ENCODE data around the gene COPG1.

Gene COPG1

DNA sequence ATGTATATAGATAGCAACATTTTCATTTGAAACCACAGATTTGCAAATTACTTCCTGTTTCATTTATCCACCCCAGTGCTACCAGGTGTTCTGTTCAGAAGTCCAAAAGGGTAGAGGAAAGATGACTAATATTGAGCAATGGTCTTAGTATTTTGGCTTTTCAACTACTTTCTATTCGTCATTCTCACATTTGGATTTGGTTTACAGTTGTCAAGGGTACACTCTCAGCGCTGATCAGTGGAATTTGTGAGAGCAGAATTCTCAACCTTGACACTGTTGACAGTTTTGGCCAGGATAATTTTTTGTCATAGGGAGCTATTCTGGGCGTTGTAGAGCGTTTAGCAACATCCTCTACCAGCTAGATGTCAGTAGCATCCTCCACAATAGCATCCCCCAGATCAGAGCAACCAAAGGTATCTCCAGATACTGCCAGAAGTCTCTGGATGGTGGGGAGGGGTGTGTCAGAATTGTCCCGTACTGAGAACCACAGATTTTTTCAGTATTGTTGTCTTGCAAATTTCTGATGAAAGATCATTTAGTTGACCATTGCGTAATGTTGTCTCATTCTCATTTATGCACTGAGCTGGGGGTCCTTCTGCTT lies 33.4 kb downstream of the COPG1 start:
- DNase-seq: no peak

DNA sequence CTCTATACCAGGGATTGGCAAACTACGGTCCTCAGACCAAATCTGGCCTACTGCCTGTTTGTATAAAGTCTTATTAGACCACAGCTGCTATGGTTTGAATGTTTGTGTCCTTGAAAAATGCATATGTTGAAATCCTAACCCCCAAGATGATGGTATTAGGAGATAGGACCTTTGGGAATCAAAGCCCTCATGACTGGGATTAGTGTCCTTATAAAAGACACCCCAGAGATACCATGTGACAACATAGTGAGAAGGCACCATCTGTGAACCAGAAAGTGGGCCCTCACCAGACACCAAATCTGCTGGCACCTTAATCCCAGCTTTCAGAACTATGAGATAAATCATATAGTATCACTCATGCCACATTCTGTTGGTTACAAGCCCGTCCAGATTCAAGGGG lies 36.7 kb downstream of the COPG1 start:
- no peak for DNase-seq

DNA sequence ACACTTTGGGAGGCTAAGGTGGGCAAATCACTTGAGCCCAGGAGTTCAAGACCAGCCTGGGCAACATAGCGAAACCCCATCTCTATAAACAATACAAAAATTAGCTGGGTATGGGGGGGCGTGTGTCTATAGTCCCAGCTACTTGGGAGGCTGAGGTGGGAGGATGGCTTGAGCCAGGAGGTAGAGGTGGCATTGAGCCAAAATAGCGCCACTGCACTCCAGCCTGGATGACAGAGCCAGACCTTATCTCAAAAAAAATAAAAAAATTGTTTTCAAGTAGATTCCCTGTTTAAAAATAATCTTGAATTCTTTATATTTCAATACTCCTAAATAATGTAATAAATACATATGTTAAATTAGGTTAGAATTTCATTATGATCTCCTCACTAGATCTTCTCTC lies 39.0 kb downstream of the COPG1 start:
- DNase-seq: no peak

DNA sequence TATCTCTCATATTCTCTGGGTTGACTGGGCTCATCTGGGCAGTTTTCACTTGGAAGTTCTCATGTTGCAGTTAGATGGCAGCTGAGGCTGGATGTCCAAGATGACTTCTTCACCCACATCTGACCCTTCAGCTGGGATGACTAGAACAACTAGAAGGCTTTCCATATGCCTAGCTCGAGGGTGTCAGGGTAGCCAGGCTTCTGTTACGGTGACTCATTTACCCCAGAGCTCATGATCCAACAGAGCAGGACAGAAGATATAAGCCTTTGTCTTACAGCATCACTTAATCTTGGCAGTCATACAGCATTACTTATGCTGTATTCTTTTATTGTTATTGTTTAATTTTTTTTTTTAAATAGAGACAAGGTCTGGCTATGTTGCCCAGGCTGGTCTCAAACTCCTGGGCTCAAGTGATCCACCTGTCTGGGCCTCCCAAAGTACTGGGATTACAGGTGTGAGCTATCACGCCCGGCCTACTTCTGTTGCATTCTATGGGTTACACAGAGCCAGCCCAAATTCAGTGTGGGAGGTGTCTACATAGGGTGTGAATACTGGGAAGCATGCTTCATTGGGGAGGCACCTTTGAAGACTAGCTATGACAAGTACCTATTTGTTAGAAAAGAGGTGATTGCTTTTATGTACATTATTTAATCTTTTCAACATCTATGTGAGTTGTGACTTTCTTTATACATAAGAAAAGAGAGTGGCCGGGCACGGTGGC lies 40.0 kb downstream of the COPG1 start:
- no peak for DNase-seq

DNA sequence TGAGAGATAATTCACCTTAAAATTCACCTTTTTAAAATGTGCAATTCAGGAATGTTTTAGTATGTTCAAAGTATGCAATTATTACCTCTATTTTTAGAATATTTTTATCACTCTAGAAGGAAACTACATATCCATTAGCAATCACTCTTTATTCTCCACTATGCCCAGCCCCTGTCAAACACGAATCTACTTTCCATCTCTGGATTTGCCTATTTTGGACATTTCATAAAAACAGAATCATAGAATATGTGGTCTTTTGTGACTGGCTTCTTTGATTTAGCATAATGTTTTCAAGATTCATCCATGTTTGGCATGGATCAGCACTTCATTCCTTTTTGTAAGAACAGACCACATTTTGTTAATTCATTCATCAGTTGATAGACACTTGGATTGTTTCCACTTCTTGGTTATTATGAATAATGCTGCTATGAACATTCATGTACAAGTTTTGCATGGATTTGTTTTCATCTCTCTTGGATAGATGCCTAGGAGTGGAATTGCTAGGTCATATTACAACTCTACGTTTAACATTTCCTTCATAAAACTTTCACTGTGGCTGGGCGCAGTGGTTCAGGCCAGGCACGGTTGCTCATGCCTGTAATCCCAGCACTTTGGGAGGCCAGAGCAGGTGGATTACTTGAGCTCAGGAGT lies 42.0 kb downstream of the COPG1 start:
- DNase-seq: no peak

DNA sequence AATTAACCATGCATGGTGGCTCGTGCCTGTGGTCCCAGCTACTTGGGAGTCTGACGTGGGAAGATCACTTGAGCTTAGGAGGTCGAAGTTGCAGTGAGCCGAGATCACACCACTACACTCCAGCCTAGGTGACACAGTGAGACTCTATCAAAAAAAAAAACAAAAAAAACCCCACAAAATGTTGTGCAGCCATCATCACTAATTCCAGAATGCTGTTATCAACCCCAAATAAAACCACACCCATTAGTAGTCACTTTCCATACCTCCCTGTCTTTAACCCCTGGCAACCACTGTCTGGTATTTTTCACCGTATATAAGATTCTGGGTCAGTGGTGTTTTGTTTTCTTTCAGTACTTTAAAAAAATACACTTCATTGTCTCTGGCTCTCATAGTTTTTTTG lies 45.9 kb downstream of the COPG1 start:
- no peak for DNase-seq

DNA sequence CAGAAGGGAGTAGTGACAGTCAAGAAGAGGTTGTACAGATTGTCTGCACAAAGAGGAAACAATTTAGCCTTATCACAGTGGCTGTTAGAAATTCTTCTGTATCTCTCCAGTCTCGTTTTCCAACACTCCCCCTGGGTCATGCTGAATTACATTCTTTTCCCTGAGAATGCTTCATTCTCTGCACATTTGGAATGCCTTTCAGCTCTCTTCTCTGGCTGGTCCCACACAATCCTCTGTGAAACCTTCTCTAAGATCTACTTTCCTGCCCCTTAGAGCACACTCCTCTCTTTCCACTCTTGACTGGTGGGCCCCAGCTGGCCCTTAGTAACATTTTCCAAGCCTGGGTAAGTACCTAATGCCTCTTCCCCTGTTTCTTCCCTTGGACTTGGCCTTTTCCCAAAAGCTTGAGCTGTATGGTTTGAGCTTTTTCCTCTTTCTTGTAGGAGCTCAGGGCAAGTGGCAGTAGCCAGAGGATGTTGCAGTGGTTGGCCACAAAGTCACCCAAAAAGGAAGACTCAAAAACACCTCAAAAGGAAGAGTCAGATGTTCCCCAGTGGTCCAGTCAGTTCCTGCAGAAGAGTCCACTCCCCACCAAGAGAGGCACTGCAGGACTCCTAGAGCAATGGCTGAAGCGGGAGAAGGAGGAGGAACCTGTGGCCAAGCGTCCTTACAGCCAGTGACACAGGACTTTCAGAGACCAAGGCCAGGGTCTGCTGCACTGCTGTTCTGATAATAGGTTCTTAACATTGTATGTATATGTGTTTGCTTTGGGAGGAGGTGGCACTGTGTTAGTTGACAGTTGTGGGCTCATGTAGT lies 54.9 kb downstream of the COPG1 start:
- no peak for DNase-seq

DNA sequence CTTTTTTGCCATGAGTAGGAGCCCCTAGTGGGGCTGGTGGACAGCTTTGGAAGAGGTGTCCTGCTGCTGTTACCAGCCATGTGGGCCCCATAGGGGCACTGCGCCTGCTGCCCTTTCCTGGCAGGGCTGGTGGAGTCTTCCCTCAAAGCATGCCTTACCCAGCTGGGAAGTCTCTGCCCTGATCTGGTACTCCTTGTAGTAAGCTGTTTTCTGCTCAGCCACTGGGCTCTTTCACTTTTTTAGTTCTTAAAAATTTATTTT lies 55.5 kb downstream of the COPG1 start:
- DNase-seq: no peak

DNA sequence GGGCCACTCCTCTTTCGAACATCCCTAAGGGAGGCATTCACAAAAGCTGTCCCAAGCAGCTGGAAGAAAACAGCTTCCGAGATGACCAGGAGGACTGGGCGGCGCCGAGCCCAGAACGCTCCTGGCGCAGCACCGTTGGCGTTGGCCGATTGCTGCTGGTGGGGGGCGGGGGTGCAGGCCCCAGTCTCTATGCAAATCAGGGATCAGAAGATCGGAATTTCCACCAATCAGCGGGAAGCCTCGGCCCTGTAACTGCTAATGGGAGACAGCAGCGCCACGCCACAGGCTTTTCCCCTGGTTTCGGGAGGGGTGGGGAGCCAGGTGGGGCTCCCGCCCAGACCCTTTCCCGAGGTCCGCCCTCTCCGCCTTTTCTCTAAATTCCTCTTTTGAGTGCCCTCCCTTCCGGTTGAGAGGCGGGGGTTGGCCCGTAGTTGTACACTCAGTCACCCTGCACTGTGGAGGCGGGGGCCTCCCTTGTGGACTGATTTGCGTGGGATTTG lies 56.2 kb downstream of the COPG1 start:
- peak; percentile 14 for DNase-seq

DNA sequence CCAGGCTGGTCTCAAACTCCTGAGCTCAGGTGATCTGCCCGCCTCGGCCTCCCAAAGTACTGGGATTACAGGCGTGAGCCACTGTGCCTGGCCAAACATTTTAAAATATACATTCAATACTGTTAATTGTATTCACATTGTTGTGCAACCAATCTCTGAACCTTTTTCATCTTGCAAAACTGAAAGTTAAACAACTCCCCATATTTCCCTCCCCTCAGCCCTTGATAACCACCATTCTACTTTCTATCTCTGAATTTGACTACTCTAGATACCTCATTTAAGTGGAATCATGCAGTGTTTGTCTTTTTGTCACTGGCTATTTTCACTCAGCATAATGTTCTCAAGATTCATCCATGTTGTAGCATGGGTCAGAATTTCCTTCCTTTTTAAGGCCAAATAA lies 59.2 kb downstream of the COPG1 start:
- no peak for DNase-seq

DNA sequence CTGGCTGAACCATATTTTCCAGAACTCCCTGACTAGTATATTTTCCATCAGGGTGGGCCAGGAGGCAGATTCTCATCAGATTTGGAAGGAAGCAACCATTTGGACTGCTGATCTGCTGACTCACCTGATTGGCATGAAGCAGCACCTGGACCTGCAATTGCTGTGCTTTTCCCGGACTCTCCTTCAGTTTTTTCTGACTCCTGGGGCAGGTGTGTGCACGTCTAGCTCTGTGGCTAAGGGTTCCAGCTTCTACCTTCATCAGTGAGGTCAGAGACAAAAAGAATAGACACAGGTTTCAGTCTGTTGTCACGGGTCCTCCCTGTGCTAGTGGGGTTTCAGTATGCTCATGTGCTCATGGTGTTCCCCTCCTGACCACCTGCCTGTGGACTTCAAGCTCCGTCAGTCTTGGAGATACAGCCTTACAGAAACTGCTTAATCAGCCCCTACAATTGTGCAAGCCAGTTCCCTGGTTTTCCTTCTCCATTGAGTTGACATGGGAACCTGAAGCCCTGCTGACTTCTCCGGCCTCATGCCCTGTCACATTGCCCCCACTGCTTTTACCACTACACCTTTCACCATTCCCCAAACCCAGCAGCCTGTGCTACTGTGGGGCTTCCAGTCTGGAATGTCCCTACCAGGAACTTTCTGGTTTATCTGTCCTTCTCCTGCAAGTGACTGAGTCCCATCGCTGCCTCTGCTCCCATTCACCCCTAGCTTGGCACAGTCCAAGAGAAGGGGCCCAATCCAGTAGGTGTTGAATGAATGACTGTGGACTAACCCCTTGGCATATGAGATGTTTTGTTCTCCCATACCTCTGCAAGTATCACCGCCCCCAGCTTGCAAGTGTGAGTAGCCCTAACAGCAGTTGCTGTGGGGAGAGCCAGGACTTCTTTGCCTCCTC lies 61.0 kb downstream of the COPG1 start:
- DNase-seq: no peak

DNA sequence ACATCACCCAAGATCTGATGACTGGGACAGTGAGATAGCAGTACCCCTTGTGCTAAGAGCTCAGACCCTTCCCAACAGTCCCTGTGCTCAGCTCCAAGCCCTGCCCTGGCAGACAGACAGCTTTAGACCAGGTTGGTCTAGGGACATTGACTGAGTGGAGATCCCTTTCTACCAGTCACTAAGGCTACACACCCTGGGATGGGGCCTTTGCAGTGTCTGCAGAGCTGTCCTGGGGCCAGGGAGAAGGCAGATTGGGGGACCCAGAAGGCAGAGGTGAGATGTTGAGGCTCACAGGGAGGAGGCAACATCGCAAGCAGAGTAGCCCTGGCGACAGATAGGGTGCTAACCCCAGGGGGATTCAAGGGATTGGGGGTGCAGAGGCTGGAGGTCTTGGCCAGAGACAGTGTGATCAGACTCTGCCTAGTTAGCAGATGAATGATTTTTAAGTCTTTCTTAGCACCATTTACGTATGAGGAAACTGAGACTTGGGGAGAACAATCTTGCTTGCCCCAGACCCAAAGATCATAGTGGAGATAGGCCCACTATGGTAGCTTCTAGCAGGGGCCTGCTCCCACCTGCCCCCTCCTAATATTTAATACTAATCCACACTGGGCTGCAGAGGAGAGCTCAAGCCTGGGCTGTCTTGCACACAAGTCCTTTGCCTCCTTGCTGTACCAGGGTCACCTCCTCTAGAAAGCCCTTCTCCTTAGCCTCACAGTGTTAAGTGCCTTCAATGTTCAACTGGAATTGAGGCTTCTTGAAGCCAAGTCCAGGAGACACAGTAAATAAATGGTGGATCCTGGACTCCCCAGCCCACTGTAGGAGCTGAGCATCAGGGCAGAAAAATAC lies 61.9 kb downstream of the COPG1 start:
- DNase-seq: no peak

DNA sequence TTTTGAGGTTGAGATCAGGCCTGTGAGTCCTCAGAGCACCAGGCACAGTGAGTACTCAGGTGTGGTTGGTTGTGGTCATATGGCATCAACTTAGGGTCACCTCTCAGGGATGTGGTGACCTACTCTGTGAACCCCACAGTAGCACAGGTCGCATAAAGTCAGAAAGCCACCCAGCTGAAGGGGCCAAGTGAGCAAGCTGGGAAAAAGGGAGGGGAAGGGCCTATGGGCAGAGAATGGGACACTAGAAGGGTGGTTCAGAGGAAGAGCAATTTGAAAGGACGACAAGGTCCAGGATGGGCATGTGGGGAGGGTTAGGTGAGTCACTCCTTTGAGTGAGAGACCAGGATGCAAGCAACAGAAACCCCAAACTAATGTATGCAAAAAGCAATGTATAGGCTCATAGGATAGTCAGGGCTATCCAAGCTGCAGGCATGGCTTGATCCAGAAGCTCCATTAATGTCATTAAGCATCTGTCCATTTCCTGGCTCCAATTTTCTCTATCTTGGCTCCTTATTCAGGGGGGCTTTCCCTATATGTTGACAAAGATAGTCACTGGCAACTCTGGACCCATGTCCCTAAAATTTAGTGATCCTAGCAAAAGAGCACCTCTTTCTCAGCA lies 62.7 kb downstream of the COPG1 start:
- DNase-seq: no peak

DNA sequence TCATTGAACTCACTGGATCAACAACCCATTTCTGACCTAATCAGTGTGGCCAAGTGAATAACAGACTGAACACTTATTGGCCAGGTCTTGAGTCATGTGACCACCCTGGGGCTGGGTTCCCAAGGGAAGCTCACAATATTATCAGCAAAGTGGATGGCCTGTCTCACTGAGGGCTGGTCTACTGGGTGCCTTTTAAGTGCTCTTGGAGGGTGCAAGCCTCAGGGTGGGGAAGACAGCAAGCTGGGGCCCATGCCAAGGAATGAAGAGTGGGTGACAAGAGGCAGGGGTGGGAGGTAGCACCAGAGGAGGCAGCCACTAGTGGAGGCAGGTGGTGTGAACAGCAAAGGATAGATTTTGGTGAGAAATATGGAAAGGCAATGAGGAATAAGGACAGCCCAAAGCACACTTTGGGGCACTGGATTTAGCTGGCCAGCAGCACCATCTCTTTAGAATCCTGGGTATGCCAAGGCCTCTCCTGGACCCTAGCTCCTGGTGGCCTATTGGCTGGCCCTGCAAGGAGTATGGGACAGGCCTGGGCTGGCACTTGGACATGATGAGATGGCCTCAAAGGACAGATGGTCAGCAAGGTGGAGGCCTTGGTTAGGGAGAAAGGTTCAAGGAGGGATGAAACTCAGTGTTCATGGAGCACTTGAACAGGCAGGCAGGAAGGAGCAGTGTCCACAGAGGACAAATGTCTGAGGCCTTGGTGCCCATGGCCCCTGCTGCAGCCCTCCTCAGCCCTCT lies 63.4 kb downstream of the COPG1 start:
- DNase-seq: no peak

DNA sequence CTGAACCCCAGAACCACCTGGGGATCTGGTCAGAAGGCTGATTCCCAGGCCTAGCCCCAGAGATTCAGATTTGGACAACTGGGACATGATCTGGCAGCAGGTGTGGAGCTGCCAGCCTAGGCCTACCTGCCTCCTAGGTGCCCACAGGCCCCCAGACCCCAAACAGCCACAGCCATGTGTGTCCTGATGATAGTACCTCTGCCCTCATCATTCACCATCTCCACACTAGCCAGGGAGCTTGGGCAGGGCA lies 63.9 kb downstream of the COPG1 start:
- no peak for DNase-seq

DNA sequence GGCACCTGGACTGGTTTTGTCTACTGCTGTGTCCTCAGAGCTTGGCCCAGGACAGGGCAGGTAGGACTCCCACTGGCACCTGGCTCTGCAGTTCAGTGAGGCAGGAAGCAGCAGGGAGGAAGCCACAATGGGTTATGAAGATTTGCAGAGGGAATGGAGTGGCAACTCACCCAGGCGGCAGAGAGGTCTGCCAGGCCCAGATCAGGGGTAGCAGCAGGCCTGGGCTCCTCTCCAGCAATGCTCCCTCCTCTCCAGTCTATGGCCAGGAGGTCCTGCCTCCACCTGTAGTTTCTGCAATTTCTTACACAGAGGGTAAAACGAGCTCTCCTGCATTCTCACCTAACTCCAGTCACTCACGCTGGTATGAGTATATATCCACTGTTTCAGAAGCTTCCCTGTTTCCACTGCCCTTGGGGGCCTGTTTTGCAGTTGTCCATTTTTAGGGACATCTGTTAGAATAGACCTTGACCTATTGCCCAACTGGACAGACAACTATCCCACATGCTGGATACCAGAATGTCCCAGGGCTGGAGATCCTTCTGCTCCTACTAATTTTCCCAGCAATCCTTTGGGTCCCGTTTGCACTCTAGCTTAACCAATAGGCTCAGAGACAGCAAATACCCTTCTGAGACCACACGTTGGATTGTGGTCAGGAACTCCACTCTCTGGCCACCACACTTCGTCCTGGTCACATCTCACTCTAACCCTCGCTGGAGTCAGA lies 64.4 kb downstream of the COPG1 start:
- DNase-seq: no peak

DNA sequence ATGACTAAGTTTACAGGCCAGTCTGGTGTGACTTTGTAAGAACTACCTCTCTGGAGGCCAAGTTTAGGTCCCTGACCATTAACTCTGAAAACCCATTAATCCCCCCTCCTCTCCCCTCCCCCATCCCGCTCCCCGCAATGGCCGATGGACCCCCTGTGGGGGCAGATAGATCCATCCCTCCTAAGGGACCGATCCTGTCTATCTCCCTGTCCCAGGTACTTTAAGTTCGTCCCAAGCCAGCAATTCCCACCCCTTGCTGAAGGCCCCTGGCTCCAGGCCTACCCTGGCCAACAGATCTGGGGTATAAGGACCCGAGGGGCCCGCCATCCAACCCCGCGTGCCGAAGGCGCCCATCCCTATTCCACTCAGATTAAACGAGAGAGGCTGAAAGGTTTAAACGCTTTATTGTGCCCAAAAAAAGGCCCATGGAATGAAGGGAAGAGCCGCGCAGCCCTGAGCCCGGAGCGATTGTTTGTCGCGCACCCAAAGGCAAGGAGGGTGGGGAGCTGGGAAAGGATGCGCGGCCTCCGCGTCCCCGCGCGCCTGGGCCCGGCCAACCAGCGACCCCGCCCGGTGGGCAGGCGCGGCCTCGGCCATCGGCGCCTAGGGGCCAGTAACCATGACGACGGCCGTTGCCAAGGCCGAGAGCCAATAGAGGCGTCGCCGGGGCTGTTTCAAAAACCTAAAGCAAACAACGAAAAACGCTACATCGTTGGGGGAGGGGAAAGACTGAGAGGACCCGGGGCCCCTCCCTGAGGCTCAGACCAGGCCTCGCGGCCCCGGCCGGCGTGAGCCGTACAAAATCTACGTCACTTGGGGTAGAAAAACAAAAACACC lies 65.2 kb downstream of the COPG1 start:
- peak; percentile 32 for DNase-seq

DNA sequence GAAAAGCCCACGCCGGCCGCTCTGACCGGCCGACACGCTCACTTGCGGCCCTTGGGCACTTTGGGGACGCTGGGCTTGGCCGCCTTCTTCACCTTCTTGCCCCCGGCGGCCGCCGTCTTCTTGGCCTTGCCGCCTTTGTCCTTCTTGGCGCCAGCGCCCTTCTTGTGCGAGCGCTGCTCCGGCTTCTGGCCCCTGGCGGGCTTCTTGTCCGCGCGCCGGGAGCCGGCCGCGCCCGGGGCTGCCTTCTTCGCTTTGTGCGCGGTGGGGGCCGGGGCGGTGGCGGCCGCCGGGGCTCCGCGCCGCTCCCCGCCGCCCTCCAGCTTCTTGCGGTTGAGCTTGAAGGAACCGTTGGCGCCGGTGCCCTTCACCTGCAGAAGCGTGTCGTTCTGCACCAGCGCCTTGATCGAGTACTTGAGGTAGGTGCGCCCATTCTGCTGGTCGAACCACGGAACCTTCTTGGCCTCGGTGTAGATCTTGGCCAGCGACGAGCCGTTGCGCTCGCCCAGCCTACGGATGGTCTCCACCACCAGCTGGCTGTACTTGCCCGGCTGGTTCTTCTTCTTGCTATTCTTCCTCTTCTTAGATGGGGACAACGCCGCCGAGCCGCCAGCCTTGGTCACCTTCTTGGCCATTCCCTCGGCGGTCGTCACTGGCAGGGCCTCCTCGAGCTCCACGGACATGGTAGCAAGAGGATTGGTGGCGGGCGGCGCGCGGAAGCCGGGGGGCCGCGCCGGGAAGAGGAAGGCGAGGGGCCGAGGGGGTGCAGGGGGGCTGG lies 66.0 kb downstream of the COPG1 start:
- peak; percentile 12 for DNase-seq

DNA sequence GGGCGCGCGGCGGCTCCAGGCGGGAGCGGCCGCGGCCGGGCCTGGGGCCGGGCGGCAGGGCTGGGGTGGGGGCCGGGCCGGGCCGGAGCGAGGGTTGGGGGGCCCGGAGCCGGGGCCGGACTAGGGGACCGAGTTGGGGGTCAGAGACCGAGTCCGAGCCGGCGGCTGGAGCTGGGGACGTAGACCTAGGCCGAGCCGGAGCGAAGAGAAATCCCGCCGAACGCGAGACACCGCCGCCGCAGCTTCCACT lies 66.5 kb downstream of the COPG1 start:
- no peak for DNase-seq

All from effector CD4-positive, alpha-beta T cell (primary cell).